HEK293T (cell line): ENCODE data around the gene SUSD3.

ENCODE experiments used
- CTBP1 ChIP-seq: fragments of 450-650 bp; IDR thresholded peaks from 2 replicates; pipeline ENCODE4 v1.6.1; 2016; ENCODE audit warnings: borderline replicate concordance
- HDGF ChIP-seq: fragments of 450-650 bp; IDR thresholded peaks from 2 replicates; pipeline ENCODE4 v1.6.1; 2017; ENCODE audit warnings: antibody characterized with exemption, borderline replicate concordance
- NFRKB ChIP-seq: fragments of 450-650 bp; IDR thresholded peaks from 2 replicates; pipeline ENCODE4 v1.6.1; 2016; ENCODE audit warnings: mild to moderate bottlenecking, moderate library complexity
- TF ChIP-seq, protein P1 (sequence below): fragments of 450-650 bp; IDR thresholded peaks from 2 replicates; pipeline ENCODE4 v1.6.1; 2016

DNA sequence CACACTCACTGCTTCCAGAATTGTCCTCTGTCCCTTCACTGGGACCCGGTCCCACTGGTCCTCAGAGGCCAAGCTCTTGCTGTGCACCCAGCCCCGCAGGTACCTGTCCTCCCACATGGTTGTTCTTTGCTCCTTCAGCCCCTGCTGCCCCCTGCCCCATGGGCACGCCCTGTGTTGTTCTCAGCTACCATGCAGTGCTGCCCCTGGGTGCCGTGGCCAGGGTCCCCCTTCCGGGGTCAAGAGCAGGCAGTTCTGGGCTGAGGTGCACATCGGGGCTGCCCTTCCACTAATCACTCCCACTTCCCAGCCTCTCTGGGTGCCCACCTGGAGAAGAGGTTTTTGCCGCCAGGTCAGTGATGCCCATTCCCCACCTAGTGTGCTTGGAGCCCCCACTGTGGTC is 31.9 kb upstream of the SUSD3 start:
- TF ChIP-seq CTBP1 = no peak
- TF ChIP-seq, protein P1, sequence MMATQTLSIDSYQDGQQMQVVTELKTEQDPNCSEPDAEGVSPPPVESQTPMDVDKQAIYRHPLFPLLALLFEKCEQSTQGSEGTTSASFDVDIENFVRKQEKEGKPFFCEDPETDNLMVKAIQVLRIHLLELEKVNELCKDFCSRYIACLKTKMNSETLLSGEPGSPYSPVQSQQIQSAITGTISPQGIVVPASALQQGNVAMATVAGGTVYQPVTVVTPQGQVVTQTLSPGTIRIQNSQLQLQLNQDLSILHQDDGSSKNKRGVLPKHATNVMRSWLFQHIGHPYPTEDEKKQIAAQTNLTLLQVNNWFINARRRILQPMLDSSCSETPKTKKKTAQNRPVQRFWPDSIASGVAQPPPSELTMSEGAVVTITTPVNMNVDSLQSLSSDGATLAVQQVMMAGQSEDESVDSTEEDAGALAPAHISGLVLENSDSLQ = no peak
- TF ChIP-seq HDGF = no peak
- no peak for TF ChIP-seq NFRKB
